IPS DF 6.9 (cell line): ENCODE measurements around the gene SPTSSB.

Experiments
- DNase-seq: peaks from one replicate; pipeline ENCODE4 v3.0.0-alpha.2; 2013; ENCODE audit warnings: low read depth, low spot score
- H3K27ac ChIP-seq: one replicate; pipeline ENCODE4 v1.5.1; 2013; ENCODE audit warnings: low read length, control low read depth
- H3K27me3 ChIP-seq: 2 replicates; pipeline ENCODE4 v1.6.1; 2013; ENCODE audit warnings: mild to moderate bottlenecking, low read length; ENCODE audit not compliant: control insufficient read depth, insufficient read depth
- H3K36me3 ChIP-seq: 2 replicates; pipeline ENCODE4 v1.6.1; 2013; ENCODE audit warnings: low read length; ENCODE audit not compliant: control insufficient read depth, insufficient read depth
- H3K4me1 ChIP-seq: 2 replicates; pipeline ENCODE4 v1.6.1; 2013; ENCODE audit warnings: low read length; ENCODE audit not compliant: control insufficient read depth, insufficient read depth
- H3K4me3 ChIP-seq: 2 replicates; pipeline ENCODE4 v1.5.1; 2013; ENCODE audit warnings: mild to moderate bottlenecking, low read length
- H3K9me3 ChIP-seq: 2 replicates; pipeline ENCODE4 v1.6.1; 2013; ENCODE audit warnings: low read length, inconsistent platforms; ENCODE audit not compliant: control insufficient read depth, insufficient read depth
- WGBS: extraction: QIAGEN DNeasy Blood & Tissue Kit; methylation state at CpG from one replicate; pipeline ENCODE4 v1.1.7; 2013; ENCODE audit warnings: mixed read lengths, missing lambda C conversion rate; ENCODE audit not compliant: insufficient read length, insufficient coverage; 5-methylcytosine and 5-hydroxymethylcytosine counted together

SPTSSB gene

GRCh38 chr3:161339517-161340500 is 31.5 kb downstream of the SPTSSB start:
- Histone ChIP-seq H3K4me3 (no peak overlapping the region), H3K27me3 (no peaks in the 10 kb centered on the region), H3K36me3 (no peaks in the 10 kb centered on the region; the same call in 1 of the 2 replicates), H3K9me3 (no peaks in the 10 kb centered on the region), H3K27ac (no peak overlapping the region), H3K4me1 (no peaks in the 10 kb centered on the region)
- no peak for DNase-seq
- no CpG with 5 or more reads among the region's 4 CpGs for WGBS

DNA sequence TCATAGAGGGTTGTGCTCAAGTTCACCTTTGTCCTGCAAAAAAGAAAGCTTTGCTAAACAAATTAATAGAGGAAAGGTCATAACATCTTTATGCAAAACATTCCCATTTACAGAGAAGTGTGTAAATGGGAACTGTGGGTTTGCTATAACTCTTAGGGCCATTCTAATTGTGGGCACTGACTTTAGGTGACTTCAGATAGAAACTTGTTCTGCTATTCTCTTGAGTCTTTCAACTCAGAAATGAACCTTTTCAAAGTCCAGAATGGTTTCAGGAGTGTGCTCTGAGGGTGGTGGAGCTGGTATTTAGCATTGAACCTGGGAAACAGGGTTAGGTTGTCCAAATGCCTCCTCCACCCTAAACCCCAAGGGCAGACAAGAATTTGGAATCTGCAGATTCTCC is 34.0 kb downstream of the SPTSSB start:
- Histone ChIP-seq H3K4me1 (no peaks in the 10 kb centered on the region), H3K27ac (no peak overlapping the region), H3K4me3 (no peak overlapping the region), H3K27me3 (no peaks in the 10 kb centered on the region), H3K36me3 (no peaks in the 10 kb centered on the region), H3K9me3 (no peaks in the 10 kb centered on the region)
- no peak for DNase-seq

GRCh38 chr3:161336661-161337060 is 34.7 kb downstream of the SPTSSB start:
- no peaks in the 10 kb centered on the region for H3K27me3 ChIP-seq
- DNase-seq: no peak
- no peak overlapping the region for H3K27ac ChIP-seq
- no peaks in the 10 kb centered on the region for H3K4me1 ChIP-seq
- H3K36me3 ChIP-seq: no peaks in the 10 kb centered on the region
- H3K4me3 ChIP-seq: no peak overlapping the region
- WGBS: no CpG with 5 or more reads among the region's 2 CpGs
- no peaks in the 10 kb centered on the region for H3K9me3 ChIP-seq

- Histone ChIP-seq H3K36me3 (no peaks in the 10 kb centered on the region), H3K4me1 (no peaks in the 10 kb centered on the region), H3K27ac (no peak overlapping the region), H3K9me3 (no peaks in the 10 kb centered on the region), H3K4me3 (no peak overlapping the region), H3K27me3 (no peaks in the 10 kb centered on the region)
- no peak for DNase-seq
- no CpG with 5 or more reads among the region's 2 CpGs for WGBS
Measured at GRCh38 chr3:161333696-161334095, 37.6 kb downstream of the SPTSSB start.

DNA sequence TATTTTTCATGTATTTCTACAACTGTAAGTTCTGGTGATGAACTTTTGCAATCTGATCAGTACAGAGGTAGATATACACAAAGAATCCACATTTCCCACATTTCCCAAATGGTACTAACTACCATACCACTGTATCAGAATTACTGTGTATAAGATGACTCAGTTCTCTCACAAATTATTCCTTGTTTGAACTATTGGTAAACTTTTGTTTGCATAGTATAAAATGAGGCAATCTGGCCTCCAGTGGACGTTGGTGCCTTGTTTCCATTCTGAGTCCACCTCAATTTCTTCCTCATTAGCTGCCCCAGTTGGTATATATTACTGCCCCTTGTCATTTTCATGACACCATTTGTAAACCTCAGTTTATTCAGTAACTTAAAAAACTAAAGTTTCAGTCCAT is 38.5 kb downstream of the SPTSSB start:
- no peak for DNase-seq
- Histone ChIP-seq H3K27me3 (no peaks in the 10 kb centered on the region), H3K27ac (no peak overlapping the region), H3K36me3 (no peaks in the 10 kb centered on the region), H3K4me1 (no peaks in the 10 kb centered on the region), H3K4me3 (no peak overlapping the region), H3K9me3 (no peaks in the 10 kb centered on the region)
- WGBS: no CpG with 5 or more reads among the region's 1 CpG

DNA sequence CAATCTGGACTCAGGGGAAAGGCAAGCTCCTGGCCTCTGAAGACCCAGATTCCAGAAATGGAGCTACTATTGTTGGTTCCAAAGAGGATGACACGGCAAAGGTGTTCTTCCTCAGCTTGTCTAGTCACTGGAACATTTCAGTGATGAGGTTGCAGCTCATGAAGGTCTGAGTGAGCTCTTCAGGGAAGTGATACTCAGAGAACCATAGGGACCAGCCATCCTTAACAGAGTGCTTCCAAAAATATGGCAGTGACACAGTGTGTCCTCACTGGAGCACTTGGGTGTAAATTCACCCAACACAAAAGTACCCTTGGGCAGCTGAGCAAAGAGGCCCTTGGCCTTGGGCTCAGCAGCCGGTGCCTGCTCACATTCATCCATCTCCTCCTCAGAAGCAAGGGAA is 46.3 kb downstream of the SPTSSB start:
- H3K9me3 ChIP-seq: no peaks in the 10 kb centered on the region
- no peaks in the 10 kb centered on the region for H3K36me3 ChIP-seq
- H3K27me3 ChIP-seq: no peaks in the 10 kb centered on the region
- WGBS: no CpG with 5 or more reads among the region's 2 CpGs
- no peak overlapping the region for H3K27ac ChIP-seq
- no peaks in the 10 kb centered on the region for H3K4me1 ChIP-seq
- DNase-seq: no peak
- H3K4me3 ChIP-seq: no peak overlapping the region

GRCh38 chr3:161323926-161324621 is 47.2 kb downstream of the SPTSSB start:
- H3K36me3 ChIP-seq: no peaks in the 10 kb centered on the region

DNA sequence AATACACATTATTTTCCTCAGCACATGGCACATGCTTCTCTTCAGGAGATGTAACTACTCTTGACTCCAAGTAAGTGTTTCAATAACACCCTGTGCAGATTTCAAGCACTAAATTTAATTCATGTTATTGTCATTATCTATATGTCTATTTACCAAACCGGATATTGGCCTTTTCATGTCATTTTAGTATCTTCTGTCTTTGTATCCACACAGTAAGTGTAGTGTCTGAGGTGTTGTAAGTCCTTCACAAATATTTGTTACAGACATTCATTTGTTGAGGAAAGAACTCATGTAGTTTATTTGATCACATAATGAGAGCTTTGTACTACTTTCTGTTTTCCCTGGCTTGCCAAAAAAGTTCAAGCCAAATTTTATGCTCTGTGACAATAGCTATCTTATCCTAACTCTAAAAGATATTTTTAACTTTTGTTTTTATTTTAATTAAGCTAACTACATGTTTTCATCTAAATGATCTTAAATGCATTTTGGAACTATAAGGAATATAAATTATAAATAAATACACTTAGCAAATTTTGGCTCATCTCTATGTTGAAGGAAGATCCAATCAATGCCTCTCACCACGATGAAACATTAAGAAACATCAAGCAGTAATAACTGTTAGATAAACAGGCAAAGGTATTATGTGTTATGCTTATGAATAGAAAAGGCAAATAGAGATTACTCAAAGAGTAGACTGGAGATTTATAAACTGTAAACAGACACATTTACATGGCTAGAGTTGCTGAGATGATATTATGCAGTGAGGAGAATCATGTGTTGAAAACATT is 48.3 kb downstream of the SPTSSB start:
- Histone ChIP-seq H3K36me3 (no peaks in the 10 kb centered on the region), H3K27me3 (no peaks in the 10 kb centered on the region), H3K4me3 (no peak overlapping the region), H3K9me3 (no peaks in the 10 kb centered on the region), H3K27ac (no peak overlapping the region), H3K4me1 (no peaks in the 10 kb centered on the region)
- no CpG with 5 or more reads among the region's 2 CpGs for WGBS
- DNase-seq: no peak

More at GRCh38 chr3:161323926-161324621, 47.2 kb downstream of the SPTSSB start:
- no peak overlapping the region for H3K27ac ChIP-seq
- no peak for DNase-seq
- no peaks in the 10 kb centered on the region for H3K27me3 ChIP-seq
- H3K4me1 ChIP-seq: no peaks in the 10 kb centered on the region
- no peak overlapping the region for H3K4me3 ChIP-seq
- no peaks in the 10 kb centered on the region for H3K9me3 ChIP-seq

GRCh38 chr3:161320837-161321236 is 50.5 kb downstream of the SPTSSB start:
- Histone ChIP-seq H3K27ac (no peak overlapping the region), H3K4me1 (no peaks in the 10 kb centered on the region), H3K9me3 (no peaks in the 10 kb centered on the region), H3K36me3 (no peaks in the 10 kb centered on the region), H3K27me3 (no peaks in the 10 kb centered on the region), H3K4me3 (no peak overlapping the region)
- no peak for DNase-seq
- WGBS: 83% methylated on average over 1 of the region's 1 CpG

- WGBS: no CpG with 5 or more reads among the region's 3 CpGs
Measured at GRCh38 chr3:161319867-161320266, 51.5 kb downstream of the SPTSSB start.

More at GRCh38 chr3:161319867-161320266, 51.5 kb downstream of the SPTSSB start:
- Histone ChIP-seq H3K36me3 (no peaks in the 10 kb centered on the region), H3K9me3 (no peaks in the 10 kb centered on the region), H3K4me1 (no peaks in the 10 kb centered on the region), H3K27ac (no peak overlapping the region), H3K4me3 (no peak overlapping the region), H3K27me3 (no peaks in the 10 kb centered on the region)
- DNase-seq: no peak
